GM12873 (cell line): ENCODE measurements around the gene EXOC3L1.

Experiments
- TF ChIP-seq, protein P1 (sequence below): IDR thresholded peaks from 2 replicates; pipeline ENCODE4 v1.5.1; 2012; ENCODE audit warnings: low read depth, mild to moderate bottlenecking, moderate library complexity, low read length, control low read depth; ENCODE audit not compliant: insufficient read depth; ENCODE audit errors: missing control alignments

Gene EXOC3L1

DNA sequence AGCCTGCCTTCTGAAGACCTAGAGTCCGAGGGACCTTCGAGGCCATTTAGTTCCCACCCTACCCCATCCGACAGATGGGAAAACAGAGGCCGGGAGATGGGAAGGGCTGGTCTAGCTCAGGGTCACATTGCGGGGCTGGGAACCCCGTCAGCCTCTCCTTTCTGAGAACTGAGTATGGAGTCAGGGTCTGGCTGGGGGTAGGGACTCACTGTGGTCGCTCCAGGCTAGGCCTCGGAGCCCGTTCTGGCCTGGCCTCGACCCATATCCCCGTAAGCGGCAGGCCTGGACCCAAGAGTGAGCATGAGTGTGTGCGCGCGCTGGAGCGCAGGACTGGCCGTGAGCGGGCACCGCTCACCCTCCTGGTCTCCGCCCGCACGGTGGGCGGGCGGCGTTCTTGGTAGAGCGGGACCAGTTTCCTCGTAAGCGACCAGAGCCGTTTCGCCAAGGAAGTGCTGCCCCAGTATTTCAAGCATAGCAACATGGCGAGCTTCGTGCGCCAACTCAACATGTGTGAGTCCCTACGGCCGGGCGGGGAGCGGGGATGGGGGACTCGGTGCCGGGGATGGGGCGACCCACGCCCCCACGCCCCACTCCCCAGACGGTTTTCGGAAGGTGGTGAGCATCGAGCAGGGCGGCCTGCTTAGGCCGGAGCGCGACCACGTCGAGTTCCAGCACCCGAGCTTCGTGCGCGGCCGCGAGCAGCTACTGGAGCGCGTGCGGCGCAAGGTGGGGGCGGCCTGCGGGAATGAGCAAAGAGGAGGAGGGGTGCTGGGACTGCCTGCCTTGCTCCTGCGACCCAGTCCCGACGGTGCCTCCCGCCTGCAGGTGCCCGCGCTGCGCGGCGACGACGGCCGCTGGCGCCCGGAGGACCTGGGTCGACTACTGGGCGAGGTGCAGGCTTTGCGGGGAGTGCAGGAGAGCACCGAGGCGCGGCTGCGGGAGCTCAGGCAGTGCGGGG is 24.5 kb downstream of the EXOC3L1 start:
- TF ChIP-seq, protein P1, sequence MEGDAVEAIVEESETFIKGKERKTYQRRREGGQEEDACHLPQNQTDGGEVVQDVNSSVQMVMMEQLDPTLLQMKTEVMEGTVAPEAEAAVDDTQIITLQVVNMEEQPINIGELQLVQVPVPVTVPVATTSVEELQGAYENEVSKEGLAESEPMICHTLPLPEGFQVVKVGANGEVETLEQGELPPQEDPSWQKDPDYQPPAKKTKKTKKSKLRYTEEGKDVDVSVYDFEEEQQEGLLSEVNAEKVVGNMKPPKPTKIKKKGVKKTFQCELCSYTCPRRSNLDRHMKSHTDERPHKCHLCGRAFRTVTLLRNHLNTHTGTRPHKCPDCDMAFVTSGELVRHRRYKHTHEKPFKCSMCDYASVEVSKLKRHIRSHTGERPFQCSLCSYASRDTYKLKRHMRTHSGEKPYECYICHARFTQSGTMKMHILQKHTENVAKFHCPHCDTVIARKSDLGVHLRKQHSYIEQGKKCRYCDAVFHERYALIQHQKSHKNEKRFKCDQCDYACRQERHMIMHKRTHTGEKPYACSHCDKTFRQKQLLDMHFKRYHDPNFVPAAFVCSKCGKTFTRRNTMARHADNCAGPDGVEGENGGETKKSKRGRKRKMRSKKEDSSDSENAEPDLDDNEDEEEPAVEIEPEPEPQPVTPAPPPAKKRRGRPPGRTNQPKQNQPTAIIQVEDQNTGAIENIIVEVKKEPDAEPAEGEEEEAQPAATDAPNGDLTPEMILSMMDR, result no peak

DNA sequence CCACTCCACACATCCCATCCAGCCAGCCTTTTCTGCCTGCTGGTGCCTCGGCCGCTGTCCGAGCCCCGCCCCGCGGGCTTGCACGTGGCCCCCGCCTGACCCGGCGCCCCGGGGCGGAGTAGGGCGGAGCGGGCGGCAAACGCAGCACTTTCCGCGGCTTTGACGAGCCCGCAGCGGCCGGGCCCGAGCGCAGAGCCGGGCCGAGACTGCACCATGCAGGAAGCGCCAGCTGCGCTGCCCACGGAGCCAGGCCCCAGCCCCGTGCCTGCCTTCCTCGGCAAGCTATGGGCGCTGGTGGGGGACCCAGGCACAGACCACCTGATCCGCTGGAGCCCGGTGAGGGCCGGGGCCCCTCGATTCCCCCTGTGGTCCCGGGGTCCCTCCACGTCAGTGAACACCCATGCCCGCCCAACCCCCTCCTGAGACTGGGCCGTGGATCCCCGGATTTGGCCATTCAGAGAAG is 25.3 kb downstream of the EXOC3L1 start, which contains the start of gene HSF4:
Gene HSF4, plus strand, starts transcription at position 147 of the 463 bp plus-strand sequence. Its CDS starts 67 bp downstream, at position 214.
- TF ChIP-seq, protein P1, result no peak

DNA sequence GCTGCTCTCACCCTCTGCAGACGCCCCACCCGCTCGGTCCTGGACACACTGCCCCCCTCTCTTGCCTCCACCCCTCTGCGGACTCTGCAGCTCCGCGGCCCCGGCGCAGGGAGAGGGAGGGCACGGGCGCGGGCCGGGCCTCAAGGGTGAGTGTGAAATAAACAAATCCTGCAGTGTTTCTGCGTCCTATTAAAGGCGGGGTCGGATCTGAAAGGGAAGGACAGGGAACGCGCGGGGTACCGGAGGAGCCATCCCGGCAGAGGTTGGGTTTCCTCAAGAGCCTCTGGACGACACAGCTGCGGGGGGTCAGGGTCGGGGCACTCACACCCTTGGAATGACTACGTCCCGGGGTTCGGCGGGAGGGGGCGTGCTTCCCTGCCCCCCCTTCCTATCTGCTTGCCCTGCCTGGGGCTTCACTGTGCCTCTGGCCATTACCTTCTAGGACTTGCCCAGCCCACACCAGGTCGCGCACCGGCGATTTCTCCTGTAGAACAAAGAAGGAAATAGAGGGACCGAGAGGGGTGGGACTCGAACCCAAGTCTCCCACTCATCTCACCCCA is 25.9 kb downstream of the EXOC3L1 start:
- TF ChIP-seq, protein P1, result no peak

DNA sequence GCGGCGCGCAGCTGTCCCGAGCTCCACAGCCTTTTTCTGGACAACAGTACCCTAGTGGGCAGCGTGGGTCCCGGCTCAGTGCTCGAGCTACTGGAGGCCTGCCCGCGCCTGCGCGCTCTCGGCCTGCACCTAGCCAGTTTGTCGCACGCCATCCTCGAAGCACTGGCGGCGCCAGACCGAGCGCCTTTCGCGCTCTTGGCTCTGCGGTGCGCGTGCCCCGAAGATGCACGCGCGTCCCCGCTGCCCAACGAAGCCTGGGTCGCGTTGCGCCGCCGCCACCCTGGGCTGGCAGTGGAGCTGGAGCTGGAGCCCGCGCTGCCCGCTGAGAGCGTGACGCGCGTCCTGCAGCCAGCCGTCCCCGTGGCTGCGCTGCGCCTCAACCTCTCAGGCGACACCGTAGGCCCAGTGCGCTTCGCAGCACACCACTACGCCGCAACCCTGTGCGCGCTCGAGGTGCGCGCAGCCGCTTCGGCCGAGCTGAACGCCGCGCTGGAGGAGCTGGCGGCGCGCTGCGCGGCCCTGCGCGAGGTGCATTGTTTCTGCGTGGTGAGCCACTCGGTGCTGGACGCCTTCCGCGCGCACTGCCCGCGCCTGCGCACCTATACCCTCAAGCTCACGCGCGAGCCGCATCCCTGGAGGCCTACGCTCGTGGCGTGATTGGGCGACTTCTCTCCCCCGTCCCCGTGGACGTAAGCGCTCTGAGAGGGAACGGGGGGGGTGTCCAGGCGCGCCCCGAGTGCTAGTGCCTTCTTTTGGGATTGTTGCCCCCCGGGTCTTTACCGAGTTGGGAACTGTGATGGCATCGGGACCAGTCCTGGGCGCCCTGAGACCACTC is 26.6 kb downstream of the EXOC3L1 start:
- TF ChIP-seq, protein P1, result no peak

DNA sequence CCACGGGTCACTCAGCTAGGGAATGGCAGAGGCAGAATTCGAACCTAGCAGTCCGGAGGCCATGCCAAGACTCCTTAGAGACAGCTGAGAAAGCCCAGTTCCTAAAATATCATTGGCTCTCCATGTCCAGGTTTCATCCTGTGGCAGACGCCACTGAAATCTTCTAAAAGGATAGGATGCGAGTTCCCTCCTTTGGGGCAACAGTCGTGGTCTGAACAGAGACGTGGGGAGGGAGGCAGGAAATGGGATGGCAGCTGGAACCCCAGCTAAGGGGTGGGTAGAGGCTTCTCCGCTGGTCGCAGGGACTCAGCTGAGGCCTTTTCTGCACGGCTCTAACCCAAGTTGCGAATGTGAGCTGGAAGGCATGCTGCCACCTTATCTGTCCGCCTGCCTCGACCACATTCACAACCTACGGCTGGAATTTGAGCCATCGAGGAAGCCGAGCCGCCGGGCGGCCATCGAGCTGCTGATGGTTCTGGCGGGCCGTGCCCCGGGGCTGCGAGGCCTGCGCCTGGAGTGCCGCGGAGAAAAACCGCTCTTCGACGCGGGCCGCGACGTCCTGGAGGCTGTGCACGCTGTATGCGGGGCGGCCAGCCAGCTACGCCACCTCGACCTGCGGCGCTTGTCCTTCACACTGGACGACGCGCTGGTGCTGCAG is 27.3 kb downstream of the EXOC3L1 start:
- TF ChIP-seq, protein P1, result no peak

DNA sequence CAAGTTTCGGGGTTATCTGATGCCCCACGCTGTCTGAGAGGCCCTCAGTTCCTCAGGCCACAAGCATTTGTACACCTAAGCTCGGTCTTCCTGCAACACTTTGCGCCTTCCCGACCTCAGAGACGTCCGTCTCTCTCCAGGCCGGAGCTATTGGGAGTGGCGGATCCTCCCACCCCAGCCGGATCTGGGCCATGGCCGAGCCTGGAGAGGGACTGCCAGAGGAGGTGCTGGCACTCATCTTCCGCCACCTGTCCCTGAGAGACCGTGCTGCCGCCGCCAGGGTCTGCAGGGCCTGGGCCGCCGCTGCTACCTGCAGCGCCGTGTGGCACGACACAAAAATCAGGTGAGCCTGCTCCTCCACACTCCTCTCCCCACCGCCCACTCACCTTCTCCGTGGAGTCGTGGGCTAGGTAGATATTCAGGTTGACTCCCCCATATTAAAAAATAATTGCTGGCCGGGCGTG is 28.3 kb downstream of the EXOC3L1 start:
- TF ChIP-seq, protein P1, result no peak
